ENCODE results near the gene ACTN4.

DNA sequence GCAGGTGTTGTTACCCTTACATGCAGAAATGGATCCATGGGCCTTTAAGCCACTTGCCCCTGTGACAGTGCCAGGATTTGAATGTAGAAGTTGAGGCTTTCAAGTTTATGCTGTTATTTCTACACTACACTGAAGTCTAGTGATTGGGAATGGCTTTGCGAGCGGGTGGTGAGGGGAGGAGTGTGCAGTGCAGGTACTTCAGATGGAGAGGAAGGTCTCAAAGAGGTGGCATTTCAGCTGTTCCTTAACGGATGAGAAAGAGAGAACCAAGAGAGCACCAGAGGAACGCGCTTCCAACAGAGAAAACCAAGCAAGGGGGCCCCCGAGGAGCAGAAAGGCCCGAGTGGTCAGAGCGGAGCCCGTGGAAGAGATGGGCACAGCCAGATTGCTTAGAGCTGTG is 13.3 kb downstream of the ACTN4 start:
- TF ChIP-seq, protein P1, sequence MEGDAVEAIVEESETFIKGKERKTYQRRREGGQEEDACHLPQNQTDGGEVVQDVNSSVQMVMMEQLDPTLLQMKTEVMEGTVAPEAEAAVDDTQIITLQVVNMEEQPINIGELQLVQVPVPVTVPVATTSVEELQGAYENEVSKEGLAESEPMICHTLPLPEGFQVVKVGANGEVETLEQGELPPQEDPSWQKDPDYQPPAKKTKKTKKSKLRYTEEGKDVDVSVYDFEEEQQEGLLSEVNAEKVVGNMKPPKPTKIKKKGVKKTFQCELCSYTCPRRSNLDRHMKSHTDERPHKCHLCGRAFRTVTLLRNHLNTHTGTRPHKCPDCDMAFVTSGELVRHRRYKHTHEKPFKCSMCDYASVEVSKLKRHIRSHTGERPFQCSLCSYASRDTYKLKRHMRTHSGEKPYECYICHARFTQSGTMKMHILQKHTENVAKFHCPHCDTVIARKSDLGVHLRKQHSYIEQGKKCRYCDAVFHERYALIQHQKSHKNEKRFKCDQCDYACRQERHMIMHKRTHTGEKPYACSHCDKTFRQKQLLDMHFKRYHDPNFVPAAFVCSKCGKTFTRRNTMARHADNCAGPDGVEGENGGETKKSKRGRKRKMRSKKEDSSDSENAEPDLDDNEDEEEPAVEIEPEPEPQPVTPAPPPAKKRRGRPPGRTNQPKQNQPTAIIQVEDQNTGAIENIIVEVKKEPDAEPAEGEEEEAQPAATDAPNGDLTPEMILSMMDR (conservative IDR thresholded peaks at IDR 0.05), result no peak
- TF ChIP-seq EZH2 (IDR thresholded peaks at IDR 0.05; ENCODE audit: low read depth), result no peak

Data from PC-9 (cell line).